CD14-positive monocyte (primary cell): Measurements from ENCODE around the gene SMARCA4. TPM values are rescaled to one million over a fixed set of nuclear protein-coding genes. Genes with fewer than 3 reads are reported as not detected.
"Not testable (repeated sequence)": the region's sequence is repeated elsewhere in the genome, so short reads cannot be mapped to it uniquely, and the experiment has no call there.

Experiments used
- DNase-seq, 3 donors: peaks; one replicate each; pipeline ENCODE4 v3.0.0-alpha.2; 2011 to 2022
- H2AFZ ChIP-seq: 2 replicates; pipeline ENCODE4 v1.6.0; 2012; ENCODE audit warnings: mild to moderate bottlenecking, low read depth, low read length, inconsistent platforms; ENCODE audit not compliant: insufficient read depth, poor library complexity, severe bottlenecking
- H3K27ac ChIP-seq, 2 donors: 1 replicate in 1 of 2; 2 replicates in 1 of 2; pipeline ENCODE4 v1.5.1; 2012 to 2013; ENCODE audit warnings: low read length in 2 of 2, control low read depth in 1 of 2, inconsistent platforms in 1 of 2, low read depth in 1 of 2, mild to moderate bottlenecking in 1 of 2
- H3K27me3 ChIP-seq, 2 donors: one replicate each; pipeline versions ENCODE4 v1.6.0 to v1.6.1; 2011 to 2013; ENCODE audit warnings: low read length in 2 of 2; ENCODE audit not compliant: control insufficient read depth in 2 of 2, insufficient read depth in 2 of 2
- H3K36me3 ChIP-seq, 2 donors: replicated peaks in 1 of 2; 1 replicate in 1 of 2; 2 replicates in 1 of 2; pipeline versions ENCODE4 v1.5.1 to v1.6.1; 2012 to 2013; ENCODE audit warnings: low read length in 2 of 2, control low read depth in 1 of 2, inconsistent platforms in 1 of 2, mild to moderate bottlenecking in 1 of 2; ENCODE audit not compliant: insufficient read depth in 2 of 2, control insufficient read depth in 1 of 2
- H3K4me1 ChIP-seq, 2 donors: 1 replicate in 1 of 2; 2 replicates in 1 of 2; pipeline versions ENCODE4 v1.5.1 to v1.6.1; 2012 to 2013; ENCODE audit warnings: low read length in 2 of 2, control low read depth in 1 of 2, inconsistent platforms in 1 of 2, mild to moderate bottlenecking in 1 of 2, moderate library complexity in 1 of 2; ENCODE audit not compliant: insufficient read depth in 2 of 2, control insufficient read depth in 1 of 2
- H3K4me2 ChIP-seq: replicated peaks from 2 replicates; pipeline ENCODE3; 2012; ENCODE audit warnings: low read length, moderate library complexity, mild to moderate bottlenecking; ENCODE audit not compliant: poor library complexity, severe bottlenecking; ENCODE audit errors: extremely low read depth
- H3K4me3 ChIP-seq, 3 experiments: fragments of 200-600 bp in 1 of 3; sonication (generic) in 1 of 3; replicated peaks in 1 of 3; 1 replicate in 2 of 3; 2 replicates in 1 of 3; pipeline ENCODE4 v1.5.1; 2011 to 2013; ENCODE audit warnings: low read length in 3 of 3, mild to moderate bottlenecking in 3 of 3, control low read depth in 2 of 3, low read depth in 2 of 3, inconsistent platforms in 1 of 3, moderate library complexity in 1 of 3
- H3K79me2 ChIP-seq: 2 replicates; pipeline ENCODE4 v1.6.0; 2012; ENCODE audit warnings: mild to moderate bottlenecking, control low read depth, inconsistent platforms, low read length, moderate library complexity; ENCODE audit not compliant: insufficient read depth
- H3K9ac ChIP-seq: 2 replicates; pipeline ENCODE4 v1.6.0; 2017; ENCODE audit warnings: low read length, mild to moderate bottlenecking; ENCODE audit not compliant: insufficient read depth, poor library complexity, severe bottlenecking
- H3K9me3 ChIP-seq, 2 donors: replicated peaks in 1 of 2; 1 replicate in 1 of 2; 2 replicates in 1 of 2; pipeline versions ENCODE4 v1.5.1 to v1.6.1; 2012 to 2013; ENCODE audit warnings: low read length in 2 of 2, control low read depth in 1 of 2; ENCODE audit not compliant: control insufficient read depth in 1 of 2, insufficient read depth in 1 of 2
- H4K20me1 ChIP-seq: 2 replicates; pipeline ENCODE4 v1.6.0; 2012; ENCODE audit warnings: mild to moderate bottlenecking, low read length, control low read depth, moderate library complexity; ENCODE audit not compliant: insufficient read depth
- H3K27ac Mint-ChIP-seq, 7 donors: one replicate each; pipeline ENCODE4 v1.8.0; 2020; ENCODE audit warnings: mild to moderate bottlenecking in 7 of 7, mixed read lengths in 7 of 7, moderate library complexity in 6 of 7, inconsistent platforms in 2 of 7
- H3K27me3 Mint-ChIP-seq, 3 donors: one replicate each; pipeline ENCODE4 v1.8.0; 2021 to 2022; ENCODE audit warnings: low read depth in 3 of 3, mild to moderate bottlenecking in 3 of 3, mixed read lengths in 3 of 3, moderate library complexity in 3 of 3, inconsistent platforms in 1 of 3
- H3K36me3 Mint-ChIP-seq, 2 donors: one replicate each; pipeline ENCODE4 v1.8.0; 2020; ENCODE audit warnings: mixed read lengths in 2 of 2, inconsistent platforms in 1 of 2, mild to moderate bottlenecking in 1 of 2
- H3K4me1 Mint-ChIP-seq: one replicate; pipeline ENCODE4 v1.8.0; 2020; ENCODE audit warnings: mild to moderate bottlenecking, mixed read lengths
- H3K4me3 Mint-ChIP-seq, 2 donors: one replicate each; pipeline ENCODE4 v1.8.0; 2020; ENCODE audit warnings: mild to moderate bottlenecking in 2 of 2, mixed read lengths in 2 of 2, moderate library complexity in 1 of 2
- H3K9me3 Mint-ChIP-seq, 7 donors: one replicate each; pipeline ENCODE4 v1.8.0; 2020 to 2022; ENCODE audit warnings: mixed read lengths in 7 of 7, mild to moderate bottlenecking in 6 of 7, moderate library complexity in 6 of 7, inconsistent platforms in 2 of 7
- WGBS: methylation state at CpG from one replicate; pipeline ENCODE4 v1.1.5; 2013; ENCODE audit warnings: missing lambda C conversion rate; ENCODE audit not compliant: insufficient coverage; 5-methylcytosine and 5-hydroxymethylcytosine counted together
- intact Hi-C, 2 donors: fragments of 100-400 bp; cut with micrococcal nuclease; formaldehyde crosslinking; loops; one replicate each; pipeline versions ENCODE4 v1.15.0 to v1.15.1; 2023
- polyA plus RNA-seq, 3 donors: library from polyadenylated mRNA; depleted of rRNA in 1 of 3; unstranded in 2 of 3; stranded (reverse) in 1 of 3; fragments of 300-500 nt in 2 of 3; fragments of >200 nt in 1 of 3; fragmentation: Illumina TruSeq in 2 of 3; gene quantifications; 1 replicate in 2 of 3; 2 replicates in 1 of 3; pipeline ENCODE4 v1.2.3, GENCODE V29; 2012 to 2021
- TF ChIP-seq, protein P1 (sequence below): fragments of 200-600 bp; IDR thresholded peaks from one replicate; pipeline ENCODE4 v1.8.0; 2022; ENCODE audit warnings: antibody characterized with exemption, mild to moderate bottlenecking

Gene SMARCA4
- polyA plus RNA-seq, 3 donors = 5.1 to 53.3 (median 7.0) TPM

DNA sequence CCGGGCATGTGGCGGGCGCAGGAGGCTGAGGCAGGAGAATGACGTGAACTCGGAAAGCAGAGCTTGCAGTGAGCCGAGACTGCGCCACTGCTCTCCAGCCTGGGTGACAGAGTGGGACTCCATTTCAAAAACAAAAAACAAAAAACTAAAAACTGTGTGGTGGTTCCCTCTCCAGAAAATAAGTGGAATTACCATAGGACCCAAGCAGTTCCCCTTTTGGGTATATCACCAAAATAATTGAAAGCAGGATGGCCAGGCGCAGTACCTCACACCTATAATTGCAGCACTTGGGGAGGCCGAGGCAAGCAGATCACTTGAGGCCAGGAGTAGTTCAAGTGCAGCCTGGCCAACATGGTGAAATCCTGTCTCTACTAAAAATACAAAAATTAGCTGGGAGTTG is 112.7 kb downstream of the SMARCA4 start:
- WGBS = no CpG with 5 or more reads among the region's 9 CpGs
- Mint-ChIP-seq H3K9me3 (no peaks in the 10 kb centered on the region), H3K27ac (peak overlapping the region in 4 of 7 donors; percentile 25 to 97 (median 89)), H3K4me1 (peaks cover 54% of the 10 kb centered on the region), H3K4me3 (peak overlapping the region in 1 of 2 donors; percentile 42), H3K36me3 (no peaks in the 10 kb centered on the region), H3K27me3 (peaks cover 0 to 17% (median 13%) of the 10 kb centered on the region in 3 donors)
- Histone ChIP-seq H3K4me3 (no peak overlapping the region), H3K27ac (no peak overlapping the region), H3K36me3 (no peaks in the 10 kb centered on the region), H4K20me1 (no peaks in the 10 kb centered on the region), H3K4me2 (no peak overlapping the region), H3K79me2 (no peaks in the 10 kb centered on the region), H2AFZ (no peak overlapping the region), H3K9me3 (no peaks in the 10 kb centered on the region), H3K27me3 (no peaks in the 10 kb centered on the region), H3K9ac (no peak overlapping the region), H3K4me1 (peaks cover 50 to 56% of the 10 kb centered on the region in 2 donors)
- TF ChIP-seq, protein P1, sequence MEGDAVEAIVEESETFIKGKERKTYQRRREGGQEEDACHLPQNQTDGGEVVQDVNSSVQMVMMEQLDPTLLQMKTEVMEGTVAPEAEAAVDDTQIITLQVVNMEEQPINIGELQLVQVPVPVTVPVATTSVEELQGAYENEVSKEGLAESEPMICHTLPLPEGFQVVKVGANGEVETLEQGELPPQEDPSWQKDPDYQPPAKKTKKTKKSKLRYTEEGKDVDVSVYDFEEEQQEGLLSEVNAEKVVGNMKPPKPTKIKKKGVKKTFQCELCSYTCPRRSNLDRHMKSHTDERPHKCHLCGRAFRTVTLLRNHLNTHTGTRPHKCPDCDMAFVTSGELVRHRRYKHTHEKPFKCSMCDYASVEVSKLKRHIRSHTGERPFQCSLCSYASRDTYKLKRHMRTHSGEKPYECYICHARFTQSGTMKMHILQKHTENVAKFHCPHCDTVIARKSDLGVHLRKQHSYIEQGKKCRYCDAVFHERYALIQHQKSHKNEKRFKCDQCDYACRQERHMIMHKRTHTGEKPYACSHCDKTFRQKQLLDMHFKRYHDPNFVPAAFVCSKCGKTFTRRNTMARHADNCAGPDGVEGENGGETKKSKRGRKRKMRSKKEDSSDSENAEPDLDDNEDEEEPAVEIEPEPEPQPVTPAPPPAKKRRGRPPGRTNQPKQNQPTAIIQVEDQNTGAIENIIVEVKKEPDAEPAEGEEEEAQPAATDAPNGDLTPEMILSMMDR = no peak
- intact Hi-C loops = loop anchor here in 1 of 2 donors (5.0 to 10.0 kb wide), 2 partner anchors 36 to 61 kb away; no protein-coding TSS in a partner anchor
- peak in 1 of 3 donors; percentile 28 for DNase-seq

- not testable (repeated sequence) for H4K20me1 ChIP-seq, H3K27me3 ChIP-seq, H3K27ac Mint-ChIP-seq, DNase-seq, H2AFZ ChIP-seq, H3K36me3 ChIP-seq, H3K27ac ChIP-seq, H3K9ac ChIP-seq, H3K36me3 Mint-ChIP-seq, H3K9me3 Mint-ChIP-seq, H3K79me2 ChIP-seq, H3K9me3 ChIP-seq, H3K4me2 ChIP-seq, H3K4me3 ChIP-seq
- Mint-ChIP-seq H3K4me3 (peak overlapping the region in 1 of 2 donors; percentile 39), H3K4me1 (peaks cover 37% of the 10 kb centered on the region), H3K27me3 (peaks cover 2 to 16% (median 6%) of the 10 kb centered on the region in 3 donors)
- WGBS = 100% methylated on average over 4 of the region's 9 CpGs
- intact Hi-C loops = loop anchor here in 1 of 2 donors (10.0 kb wide), 1 partner anchor 58 kb away; no protein-coding TSS in a partner anchor
- peaks cover 32 to 34% of the 10 kb centered on the region in 2 donors for H3K4me1 ChIP-seq
Measured at GRCh38 chr19:11076792-11077191, 116.0 kb downstream of the SMARCA4 start.
